GM18505 (cell line): ENCODE data around the gene KIF1A.

Experiments used
- ATAC-seq: cut with Tn5 transposase; IDR thresholded peaks from one replicate; pipeline ENCODE4 v1.9.1; 2021; ENCODE audit not compliant: unreplicated experiment
- POLR2A ChIP-seq: IDR thresholded peaks from 4 replicates; pipeline ENCODE4 v1.6.1; 2011; ENCODE audit warnings: borderline replicate concordance; ENCODE audit not compliant: insufficient read depth, insufficient read length; ENCODE audit errors: extremely low read depth

Gene KIF1A

GRCh38 chr2:240672701-240673190 lies 147.3 kb downstream of the KIF1A start:
- no peak for ATAC-seq
- TF ChIP-seq POLR2A, result no peak

GRCh38 chr2:240672076-240672700 lies 147.8 kb downstream of the KIF1A start:
- ATAC-seq, result no peak

GRCh38 chr2:240670950-240671349 lies 149.1 kb downstream of the KIF1A start:
- no peak for TF ChIP-seq POLR2A
- ATAC-seq, result no peak

More at GRCh38 chr2:240672076-240672700, 147.8 kb downstream of the KIF1A start:
- TF ChIP-seq POLR2A, result no peak

- no peak for ATAC-seq
- no peak for TF ChIP-seq POLR2A
Observed at GRCh38 chr2:240670402-240670801, 149.6 kb downstream of the KIF1A start.

GRCh38 chr2:240664622-240665021 lies 155.4 kb downstream of the KIF1A start:
- TF ChIP-seq POLR2A, result no peak
- ATAC-seq, result no peak
